Breast epithelium (tissue), 3 donors: ENCODE measurements around the gene WNT11.

ENCODE experiments used
- POLR2A ChIP-seq: fragments of 450-650 bp; IDR thresholded peaks from one replicate; pipeline ENCODE4 v1.6.1; 2016; ENCODE audit warnings: antibody characterized with exemption, mild to moderate bottlenecking, moderate library complexity
- TF ChIP-seq, protein P1 (sequence below), 3 donors: fragments of 450-650 bp; IDR thresholded peaks; one replicate each; pipeline ENCODE4 v1.5.1; 2016 to 2017; ENCODE audit warnings: antibody characterized with exemption in 3 of 3, mild to moderate bottlenecking in 3 of 3, moderate library complexity in 3 of 3

DNA sequence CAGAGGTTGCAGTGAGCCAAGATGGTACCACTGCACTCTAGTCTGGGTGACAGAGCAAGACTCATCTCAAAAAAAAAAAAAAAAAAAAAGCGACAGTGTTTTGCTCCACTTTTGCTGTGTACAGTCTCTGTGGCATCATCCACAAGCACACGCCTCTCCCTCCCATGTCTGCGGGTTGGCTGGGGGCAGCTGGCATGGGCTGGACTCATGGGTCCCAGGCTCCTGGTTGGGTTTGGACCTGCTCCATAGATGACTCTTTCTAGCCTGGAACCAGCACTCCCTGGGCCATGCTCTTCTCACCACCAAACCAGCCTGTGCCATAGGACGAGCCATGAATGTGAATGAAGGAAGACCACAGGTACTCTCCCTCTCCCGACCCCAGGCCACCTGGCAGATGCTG, 7.9 kb upstream of the WNT11 start:
- TF ChIP-seq POLR2A = no peak
- TF ChIP-seq, protein P1, sequence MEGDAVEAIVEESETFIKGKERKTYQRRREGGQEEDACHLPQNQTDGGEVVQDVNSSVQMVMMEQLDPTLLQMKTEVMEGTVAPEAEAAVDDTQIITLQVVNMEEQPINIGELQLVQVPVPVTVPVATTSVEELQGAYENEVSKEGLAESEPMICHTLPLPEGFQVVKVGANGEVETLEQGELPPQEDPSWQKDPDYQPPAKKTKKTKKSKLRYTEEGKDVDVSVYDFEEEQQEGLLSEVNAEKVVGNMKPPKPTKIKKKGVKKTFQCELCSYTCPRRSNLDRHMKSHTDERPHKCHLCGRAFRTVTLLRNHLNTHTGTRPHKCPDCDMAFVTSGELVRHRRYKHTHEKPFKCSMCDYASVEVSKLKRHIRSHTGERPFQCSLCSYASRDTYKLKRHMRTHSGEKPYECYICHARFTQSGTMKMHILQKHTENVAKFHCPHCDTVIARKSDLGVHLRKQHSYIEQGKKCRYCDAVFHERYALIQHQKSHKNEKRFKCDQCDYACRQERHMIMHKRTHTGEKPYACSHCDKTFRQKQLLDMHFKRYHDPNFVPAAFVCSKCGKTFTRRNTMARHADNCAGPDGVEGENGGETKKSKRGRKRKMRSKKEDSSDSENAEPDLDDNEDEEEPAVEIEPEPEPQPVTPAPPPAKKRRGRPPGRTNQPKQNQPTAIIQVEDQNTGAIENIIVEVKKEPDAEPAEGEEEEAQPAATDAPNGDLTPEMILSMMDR (IDR thresholded peaks at IDR 0.05) = no peak
